ENCODE measurements around the gene ATRN.
"Not testable (repeated sequence)": the region's sequence is repeated elsewhere in the genome, so short reads cannot be mapped to it uniquely, and the experiment has no call there.

Gene ATRN

GRCh38 chr20:3470627-3471396, at the start of gene ATRN:
Gene ATRN (plus strand): TSS chr20:3471018. CDS start chr20:3471108, 90 bp downstream.
- POLR2A ChIA-PET (ENCODE audit: low non-redundant PET): no interaction called here
- peak within 1 kb of the TSS; percentile 73 for H3K27ac ChIP-seq
- TF ChIP-seq CTCF (conservative IDR thresholded peaks at IDR 0.05; ENCODE audit: low read depth): no peak
- CTCF ChIA-PET: interaction anchor here (0.6 kb wide), 3 partner anchors 81 to 515 kb away, joined by 3 read pairs; no protein-coding TSS in a partner anchor
- peak; percentile 95 for DNase-seq (ENCODE audit: low spot score)

DNA sequence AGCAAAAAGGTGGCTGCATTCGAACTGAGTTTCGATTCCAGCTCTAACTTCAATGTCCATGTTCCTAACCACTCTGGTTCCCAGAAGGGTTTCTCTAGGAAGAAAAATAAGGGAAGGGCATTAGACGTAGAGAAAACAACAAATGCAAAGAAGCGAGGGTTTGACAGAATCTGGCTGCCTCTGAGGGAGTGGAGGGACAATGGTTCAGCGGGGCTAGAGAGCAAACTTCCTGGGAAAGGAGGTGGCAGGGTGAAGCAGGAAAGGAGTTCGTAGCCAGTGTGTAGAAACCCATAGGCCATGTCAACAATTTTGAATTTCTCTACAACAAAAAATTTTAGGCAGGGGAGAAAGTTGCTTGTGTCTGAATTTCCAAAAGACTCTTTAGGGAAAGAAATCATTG, 48.8 kb upstream of the ATRN start:
- ChIA-PET CTCF (no interaction called here), POLR2A (ENCODE audit: low non-redundant PET) (no interaction called here)
- no peak for TF ChIP-seq CTCF (conservative IDR thresholded peaks at IDR 0.05; ENCODE audit: low read depth)
- DNase-seq (ENCODE audit: low spot score): no peak
- no peak overlapping the region for H3K27ac ChIP-seq

- DNase-seq (ENCODE audit: low spot score): no peak
- no peak for TF ChIP-seq CTCF (conservative IDR thresholded peaks at IDR 0.05; ENCODE audit: low read depth)
- ChIA-PET CTCF (interaction anchor here (0.5 kb wide), 1 partner anchor 875 kb away, joined by 3 read pairs; no protein-coding TSS in a partner anchor), POLR2A (ENCODE audit: low non-redundant PET) (no interaction called here)
- no peak overlapping the region for H3K27ac ChIP-seq
Measured at GRCh38 chr20:3423126-3423525, 47.7 kb upstream of the ATRN start.

DNA sequence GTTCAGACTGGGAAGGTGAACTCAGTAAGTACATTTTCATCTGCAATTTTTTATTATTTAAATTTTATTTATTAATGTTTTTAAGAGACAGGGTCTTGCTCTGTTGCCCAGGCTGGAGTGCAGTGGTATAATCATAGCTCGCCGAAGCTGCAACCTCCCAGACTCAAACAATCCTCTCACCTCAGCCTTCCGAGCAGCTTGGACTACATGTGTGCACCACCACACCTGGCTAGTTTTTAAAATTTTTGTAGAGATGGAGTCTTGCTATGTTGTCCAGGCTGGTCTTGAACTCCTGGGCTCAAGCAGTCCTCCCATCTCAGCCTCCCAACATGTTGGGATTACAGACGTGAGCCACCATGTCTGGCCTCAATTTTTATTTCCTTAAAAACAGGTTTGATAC, 44.1 kb upstream of the ATRN start:
- DNase-seq (ENCODE audit: low spot score); H3K27ac ChIP-seq; CTCF ChIA-PET; POLR2A ChIA-PET (ENCODE audit: low non-redundant PET): not testable (repeated sequence)

DNA sequence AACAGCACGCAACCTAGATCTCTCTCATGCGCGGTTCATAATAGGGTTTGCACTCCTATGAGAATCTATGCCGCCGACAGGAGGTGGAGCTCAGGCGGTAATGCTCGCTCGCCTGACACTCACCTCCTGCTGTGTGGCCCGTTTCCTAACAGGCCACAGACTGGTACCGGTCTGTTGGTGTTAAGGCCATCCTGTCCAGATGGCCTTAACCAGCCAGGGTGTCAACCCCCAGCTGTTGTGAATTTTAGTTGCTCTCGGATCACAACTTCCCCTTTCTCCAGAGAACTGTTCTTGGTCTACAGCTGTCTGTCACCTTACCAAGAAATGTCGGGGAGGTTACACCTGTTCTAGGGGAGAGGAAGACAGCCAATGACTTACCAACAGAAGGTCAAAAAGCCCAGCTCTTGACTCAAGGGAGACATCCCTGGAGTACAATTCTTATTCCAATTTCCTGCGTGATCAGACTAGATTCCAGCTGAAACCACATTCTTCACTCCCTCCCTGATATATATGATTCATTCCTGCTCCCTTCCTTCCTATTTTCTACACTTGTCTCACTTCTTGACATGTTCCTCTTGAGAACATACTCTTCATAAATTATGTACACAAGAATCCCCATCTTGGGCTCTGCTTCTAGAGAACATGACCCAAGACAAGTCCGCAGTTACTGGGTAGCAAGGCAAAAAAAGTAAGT, 40.3 kb upstream of the ATRN start:
- TF ChIP-seq CTCF (conservative IDR thresholded peaks at IDR 0.05; ENCODE audit: low read depth): no peak
- no peak overlapping the region for H3K27ac ChIP-seq
- ChIA-PET POLR2A (ENCODE audit: low non-redundant PET) (no interaction called here), CTCF (no interaction called here)
- DNase-seq (ENCODE audit: low spot score): no peak

DNA sequence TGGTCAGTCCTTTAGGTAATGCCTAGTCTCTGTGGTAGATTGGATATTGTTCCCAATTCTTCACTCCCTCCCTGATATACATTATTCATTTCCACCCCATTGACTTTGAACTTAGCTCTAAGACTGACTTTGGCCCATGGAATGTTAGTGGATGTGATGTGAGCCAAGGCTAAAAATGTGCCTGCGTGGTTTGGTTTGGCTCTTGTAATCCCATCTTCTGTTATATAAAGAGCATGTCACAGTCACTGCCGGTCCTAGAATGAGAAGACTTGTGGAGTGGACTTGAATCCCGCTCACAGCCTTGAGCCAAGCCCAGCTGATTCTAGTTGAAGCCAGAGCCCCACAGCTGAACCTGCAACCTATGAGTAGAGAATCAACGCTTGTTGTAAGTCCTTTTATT, 39.7 kb upstream of the ATRN start:
- POLR2A ChIA-PET (ENCODE audit: low non-redundant PET): no interaction called here

More for the DNA sequence above, 39.7 kb upstream of the ATRN start:
- H3K27ac ChIP-seq: no peak overlapping the region
- DNase-seq (ENCODE audit: low spot score): no peak
- CTCF ChIA-PET: no interaction called here
- TF ChIP-seq CTCF (conservative IDR thresholded peaks at IDR 0.05; ENCODE audit: low read depth): no peak
